Fibroblast of lung (primary cell): ENCODE results near the gene PALS2. TPM values are rescaled to one million over a fixed set of nuclear protein-coding genes. Genes with fewer than 3 reads are reported as not detected.

ENCODE experiments used
- DNase-seq, 2 donors: peaks; one replicate each; pipeline versions ENCODE4 v3.0.0 to v3.0.0-alpha.2; 2010; ENCODE audit warnings: low read depth in 2 of 2
- H2AFZ ChIP-seq: 2 replicates; pipeline ENCODE4 v1.5.1; 2012; ENCODE audit warnings: low read length, control low read depth, inconsistent platforms
- H3K27ac ChIP-seq: 2 replicates; pipeline ENCODE4 v1.5.1; 2011; ENCODE audit warnings: low read length, control low read depth; ENCODE audit not compliant: insufficient read depth
- H3K27me3 ChIP-seq: 2 replicates; pipeline ENCODE4 v1.5.1; 2011; ENCODE audit warnings: mild to moderate bottlenecking, low read length; ENCODE audit not compliant: control insufficient read depth, insufficient read depth
- H3K36me3 ChIP-seq: 2 replicates; pipeline ENCODE4 v1.5.1; 2011; ENCODE audit warnings: low read length; ENCODE audit not compliant: control insufficient read depth, insufficient read depth
- H3K4me1 ChIP-seq: 2 replicates; pipeline ENCODE4 v1.5.1; 2011; ENCODE audit warnings: low read length; ENCODE audit not compliant: control insufficient read depth, insufficient read depth; ENCODE audit errors: extremely low read depth
- H3K4me2 ChIP-seq: 2 replicates; pipeline ENCODE4 v1.5.1; 2011; ENCODE audit warnings: low read length, control low read depth; ENCODE audit not compliant: insufficient read depth; ENCODE audit errors: extremely low read depth
- H3K4me3 ChIP-seq, 4 experiments: fragments of 200-600 bp in 1 of 4; sonication (generic) in 1 of 4; replicated peaks in 1 of 4; 2 replicates each; pipeline ENCODE4 v1.5.1; 2011 to 2016; ENCODE audit warnings: low read length in 4 of 4, low read depth in 3 of 4, mild to moderate bottlenecking in 3 of 4, control low read depth in 2 of 4, inconsistent platforms in 1 of 4, mixed read lengths in 1 of 4; ENCODE audit not compliant: insufficient read depth in 1 of 4; ENCODE audit errors: control extremely low read depth in 1 of 4
- H3K79me2 ChIP-seq: 2 replicates; pipeline ENCODE4 v1.5.1; 2012; ENCODE audit warnings: mild to moderate bottlenecking, low read length, inconsistent platforms; ENCODE audit not compliant: control insufficient read depth, insufficient read depth
- H3K9ac ChIP-seq: 2 replicates; pipeline ENCODE4 v1.5.1; 2011; ENCODE audit warnings: mild to moderate bottlenecking, low read length, control low read depth; ENCODE audit not compliant: insufficient read depth
- H3K9me3 ChIP-seq: 2 replicates; pipeline ENCODE4 v1.5.1; 2012; ENCODE audit warnings: low read depth, low read length; ENCODE audit not compliant: control insufficient read depth, insufficient read depth
- H4K20me1 ChIP-seq: 2 replicates; pipeline ENCODE4 v1.5.1; 2011; ENCODE audit warnings: low read length; ENCODE audit not compliant: control insufficient read depth, insufficient read depth; ENCODE audit errors: extremely low read depth
- CTCF ChIP-seq, 2 donors: IDR thresholded peaks in 1 of 2; conservative IDR thresholded peaks in 1 of 2; 1 replicate in 1 of 2; 2 replicates in 1 of 2; pipeline ENCODE4 v1.5.1; 2011 to 2012; ENCODE audit warnings: low read length in 2 of 2, control low read depth in 1 of 2, inconsistent platforms in 1 of 2, low read depth in 1 of 2, mild to moderate bottlenecking in 1 of 2
- EZH2 ChIP-seq: IDR thresholded peaks from 2 replicates; pipeline ENCODE4 v1.5.1; 2012; ENCODE audit warnings: low read length, control low read depth, mild to moderate bottlenecking; ENCODE audit errors: missing control alignments
- polyA minus RNA-seq: library from RNA; depleted of rRNA, polyadenylated mRNA; stranded (reverse); fragments of >200 nt; gene quantifications from 2 replicates; pipeline ENCODE4 v1.2.3, GENCODE V29; 2011; ENCODE audit warnings: low replicate concordance
- polyA plus RNA-seq, 2 donors: library from polyadenylated mRNA; depleted of rRNA in 1 of 2; stranded (reverse) in 1 of 2; unstranded in 1 of 2; fragments of >200 nt; gene quantifications; 2 replicates each; pipeline ENCODE4 v1.2.1, GENCODE V29; 2011 to 2012; ENCODE audit warnings: missing spikeins in 1 of 2
- total RNA-seq: library from RNA; depleted of rRNA; stranded (reverse); fragments of >200 nt; gene quantifications from 2 replicates; pipeline ENCODE4 v1.2.1, GENCODE V29; 2014

Gene PALS2
- total RNA-seq: 18.5 and 27.0 TPM in 2 replicates
- 12.0 and 13.0 TPM in 2 replicates for polyA plus RNA-seq
- polyA plus RNA-seq (2012): 6.6 and 11.5 TPM in 2 replicates
- 1.6 and 6.5 TPM in 2 replicates for polyA minus RNA-seq

DNA sequence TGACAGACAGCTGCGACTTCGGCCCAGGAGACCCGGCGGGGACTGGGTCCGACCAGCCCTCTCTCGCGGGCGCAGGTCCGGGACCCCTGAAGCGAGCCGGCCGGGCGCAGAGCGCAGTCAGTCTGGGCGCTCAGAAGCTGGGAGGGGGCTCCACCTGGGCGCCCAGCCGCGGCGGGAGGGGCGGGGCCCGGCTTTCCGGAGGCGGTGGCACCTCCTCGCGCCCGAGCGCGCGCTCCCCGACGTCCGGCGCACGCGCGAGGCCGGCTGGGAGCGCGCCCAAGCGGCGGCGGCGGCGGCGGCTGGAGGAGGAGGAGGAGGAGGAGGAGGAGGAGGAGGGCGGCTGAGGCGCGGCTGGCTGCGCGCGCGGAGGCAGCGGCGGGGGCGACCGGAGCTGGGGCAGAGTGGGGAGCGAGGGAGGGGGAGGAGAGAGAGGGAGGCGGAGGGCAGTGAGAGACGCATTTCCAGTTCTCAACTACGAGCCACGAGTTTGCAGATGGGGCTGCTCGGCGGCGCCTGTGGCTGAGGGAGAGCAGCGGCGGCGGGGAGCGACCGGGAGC, at the start of gene PALS2:
Gene PALS2 (plus strand): TSS at position 456 of the 557 bp plus-strand sequence. CDS start 50,216 bp downstream, outside the sequence.
- no peaks in the 10 kb centered on the region for H3K9me3 ChIP-seq
- peak within 1 kb of the TSS; percentile 79 for H2AFZ ChIP-seq
- peak within 1 kb of the TSS; percentile 30 for H3K27ac ChIP-seq
- H3K4me2 ChIP-seq: peak within 1 kb of the TSS; percentile 83
- DNase-seq: peak; percentile 67 to 75
- H4K20me1 ChIP-seq: no peaks in the 10 kb centered on the region
- H3K27me3 ChIP-seq: peaks cover 6% of the 10 kb centered on the region
- TF ChIP-seq CTCF (conservative IDR thresholded peaks at IDR 0.05 in 1 of 2, IDR thresholded peaks at IDR 0.05 in 1 of 2; ENCODE audit: low read depth in 1 of 2, low read length in 2 of 2) (no peak), EZH2 (no peak)
- peak within 1 kb of the TSS; percentile 58 for H3K9ac ChIP-seq
- H3K79me2 ChIP-seq: peaks cover 22% of the 10 kb centered on the region
- no peaks in the 10 kb centered on the region for H3K4me1 ChIP-seq
- H3K4me3 ChIP-seq: peak within 1 kb of the TSS; percentile 64 to 93 (median 87)
- H3K36me3 ChIP-seq: no peaks in the 10 kb centered on the region

GRCh38 chr7:24531255-24531654, 42.0 kb upstream of the PALS2 start:
- Histone ChIP-seq H3K27me3 (no peaks in the 10 kb centered on the region), H3K4me2 (no peak overlapping the region), H3K4me3 (no peak overlapping the region), H3K27ac (no peak overlapping the region), H3K79me2 (no peaks in the 10 kb centered on the region), H3K9me3 (no peaks in the 10 kb centered on the region), H3K36me3 (no peaks in the 10 kb centered on the region), H4K20me1 (no peaks in the 10 kb centered on the region), H2AFZ (no peak overlapping the region), H3K9ac (no peak overlapping the region), H3K4me1 (no peaks in the 10 kb centered on the region)
- no peak for DNase-seq
- TF ChIP-seq CTCF (conservative IDR thresholded peaks at IDR 0.05 in 1 of 2, IDR thresholded peaks at IDR 0.05 in 1 of 2; ENCODE audit: low read depth in 1 of 2, low read length in 2 of 2) (no peak), EZH2 (no peak)

DNA sequence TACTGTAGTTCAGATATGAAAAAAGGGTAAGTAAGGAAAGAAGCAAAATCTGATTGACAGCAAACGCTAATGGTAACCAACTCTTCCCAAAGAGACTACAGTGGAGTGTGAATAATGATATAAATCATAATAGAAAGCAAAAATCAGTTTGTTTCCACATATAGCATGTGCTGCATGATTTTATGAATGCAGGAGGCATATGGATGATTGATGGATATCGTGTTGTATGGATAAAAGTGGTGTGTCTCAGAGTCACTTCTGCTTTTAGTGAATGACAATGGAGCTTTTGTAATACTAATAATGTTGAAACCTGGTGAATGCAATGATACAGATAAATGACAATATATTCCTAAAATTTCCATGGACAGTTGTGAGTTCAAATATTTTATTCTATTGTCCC, 36.6 kb upstream of the PALS2 start:
- H3K79me2 ChIP-seq: no peaks in the 10 kb centered on the region
- no peak overlapping the region for H3K4me2 ChIP-seq
- no peaks in the 10 kb centered on the region for H3K36me3 ChIP-seq
- H3K9ac ChIP-seq: no peak overlapping the region
- H3K9me3 ChIP-seq: no peaks in the 10 kb centered on the region
- no peak for TF ChIP-seq CTCF (conservative IDR thresholded peaks at IDR 0.05 in 1 of 2, IDR thresholded peaks at IDR 0.05 in 1 of 2; ENCODE audit: low read depth in 1 of 2, low read length in 2 of 2)
- no peak for TF ChIP-seq EZH2
- no peaks in the 10 kb centered on the region for H4K20me1 ChIP-seq
- no peak overlapping the region for H3K27ac ChIP-seq
- no peak overlapping the region for H3K4me3 ChIP-seq
- DNase-seq: no peak
- H3K4me1 ChIP-seq: no peaks in the 10 kb centered on the region
- no peaks in the 10 kb centered on the region for H3K27me3 ChIP-seq
- no peak overlapping the region for H2AFZ ChIP-seq
